CD8-positive, alpha-beta memory T cell (primary cell): ENCODE data around the gene LAG3. TPM values are rescaled to one million over a fixed set of nuclear protein-coding genes. Genes with fewer than 3 reads are reported as not detected.
A peak's percentile ranks its signal among the peaks of the same experiment; 100 is the strongest.

Source experiments
- CTCF ChIA-PET: fragments of 350-600 bp; sonication (Branson Sonifier 250); formaldehyde crosslinking; loops from one replicate; lab custom pipeline; 2021; ENCODE audit warnings: antibody characterized with exemption; lab: Charles Lee
- POLR2A ChIA-PET: fragments of 350-600 bp; sonication (Branson Sonifier 250); formaldehyde crosslinking; loops from one replicate; lab custom pipeline; 2021; ENCODE audit warnings: antibody characterized with exemption; lab: Charles Lee
- DNase-seq, 5 donors: peaks; one replicate each; pipeline versions ENCODE4 v3.0.0 to v3.0.0-alpha.2; 2020 to 2022; ENCODE audit warnings: mixed read lengths in 1 of 5
- H3K27ac ChIP-seq: one replicate; pipeline ENCODE4 v1.7.0; 2013; ENCODE audit warnings: low read depth, mild to moderate bottlenecking, low read length, moderate library complexity
- H3K27me3 ChIP-seq: 2 replicates; pipeline ENCODE4 v1.7.0; 2013; ENCODE audit warnings: low read length, mild to moderate bottlenecking; ENCODE audit not compliant: insufficient read depth, poor library complexity, severe bottlenecking
- H3K36me3 ChIP-seq: 2 replicates; pipeline ENCODE4 v1.7.0; 2013; ENCODE audit warnings: mild to moderate bottlenecking, low read length, moderate library complexity; ENCODE audit not compliant: insufficient read depth
- H3K4me1 ChIP-seq: 2 replicates; pipeline ENCODE4 v1.7.0; 2013; ENCODE audit warnings: mild to moderate bottlenecking, low read length, moderate library complexity; ENCODE audit not compliant: insufficient read depth
- H3K4me3 ChIP-seq: 2 replicates; pipeline ENCODE4 v1.7.0; 2013; ENCODE audit warnings: mild to moderate bottlenecking, low read length
- H3K9me3 ChIP-seq: 2 replicates; pipeline ENCODE4 v1.7.0; 2013; ENCODE audit warnings: mild to moderate bottlenecking, low read length
- H3K27ac Mint-ChIP-seq, 8 donors: one replicate each; pipeline ENCODE4 v1.8.0; 2020 to 2021; ENCODE audit warnings: mixed read lengths in 8 of 8, mild to moderate bottlenecking in 6 of 8, inconsistent platforms in 3 of 8, moderate library complexity in 3 of 8
- H3K27me3 Mint-ChIP-seq, 2 donors: one replicate each; pipeline ENCODE4 v1.8.0; 2020 to 2021; ENCODE audit warnings: mixed read lengths in 2 of 2, mild to moderate bottlenecking in 1 of 2, moderate library complexity in 1 of 2
- H3K36me3 Mint-ChIP-seq, 3 donors: one replicate each; pipeline ENCODE4 v1.8.0; 2020 to 2021; ENCODE audit warnings: mixed read lengths in 3 of 3, inconsistent platforms in 1 of 3, mild to moderate bottlenecking in 1 of 3
- H3K4me1 Mint-ChIP-seq, 3 donors: one replicate each; pipeline ENCODE4 v1.8.0; 2020 to 2021; ENCODE audit warnings: mixed read lengths in 3 of 3, inconsistent platforms in 1 of 3, mild to moderate bottlenecking in 1 of 3
- H3K4me3 Mint-ChIP-seq, 7 donors: one replicate each; pipeline ENCODE4 v1.8.0; 2020 to 2021; ENCODE audit warnings: mixed read lengths in 7 of 7, mild to moderate bottlenecking in 6 of 7, moderate library complexity in 4 of 7, inconsistent platforms in 2 of 7
- H3K9me3 Mint-ChIP-seq, 5 donors: one replicate each; pipeline ENCODE4 v1.8.0; 2020 to 2022; ENCODE audit warnings: mixed read lengths in 5 of 5, mild to moderate bottlenecking in 3 of 5, moderate library complexity in 2 of 5, inconsistent platforms in 1 of 5
- polyA plus RNA-seq: library from polyadenylated mRNA; unstranded; fragments of 300-500 nt; fragmentation: Illumina TruSeq; gene quantifications from one replicate; pipeline ENCODE4 v1.2.3, GENCODE V29; 2021
- total RNA-seq, 2 experiments: library from RNA; stranded (reverse); gene quantifications; one replicate each; pipeline ENCODE4 v1.2.3, GENCODE V29; 2021

Gene LAG3
- total RNA-seq (100 to 1,000 TPM; 236 to 245 TPM), polyA plus RNA-seq (37.3 TPM)

GRCh38 chr12:6772331-6772695 is at the start of gene LAG3:
LAG3 (plus strand) TSS chr12:6772520; CDS start chr12:6772853, 333 bp downstream.
- DNase-seq, result peak in 3 of 5 donors; percentile 39 to 71 (median 52)
- H3K4me3 Mint-ChIP-seq, result peak within 1 kb of the TSS; percentile 85 to 99 (median 91)
- peak within 1 kb of the TSS; percentile 69 to 94 (median 90) for H3K27ac Mint-ChIP-seq
- no peaks in the 10 kb centered on the region for H3K36me3 ChIP-seq
- peak within 1 kb of the TSS; percentile 40 for H3K4me3 ChIP-seq
- ChIA-PET POLR2A (interaction anchor here (1.2 kb wide), 1 partner anchor 18 kb away, joined by 4 read pairs; no protein-coding TSS in a partner anchor), CTCF (interaction anchor here (1.4 to 11.0 kb wide), 2 partner anchors 18 to 54 kb away, joined by 5 to 162 read pairs; partner anchors contain the start of gene MLF2)
- H3K9me3 ChIP-seq, result no peaks in the 10 kb centered on the region
- peaks cover 0 to 17% (median 2%) of the 10 kb centered on the region in 3 donors for H3K36me3 Mint-ChIP-seq
- peak within 1 kb of the TSS; percentile 75 for H3K27ac ChIP-seq
- peaks cover 13% of the 10 kb centered on the region in 2 donors for H3K27me3 Mint-ChIP-seq
- H3K9me3 Mint-ChIP-seq, result no peaks in the 10 kb centered on the region
- peaks cover 60 to 81% (median 65%) of the 10 kb centered on the region in 3 donors for H3K4me1 Mint-ChIP-seq
- H3K27me3 ChIP-seq, result no peaks in the 10 kb centered on the region
- peaks cover 49% of the 10 kb centered on the region for H3K4me1 ChIP-seq

GRCh38 chr12:6722863-6723262 is 49.5 kb upstream of the LAG3 start:
- Histone ChIP-seq H3K4me3 (no peak overlapping the region), H3K9me3 (no peaks in the 10 kb centered on the region), H3K36me3 (peaks cover 6% of the 10 kb centered on the region), H3K27ac (peak overlapping the region; percentile 67), H3K27me3 (no peaks in the 10 kb centered on the region), H3K4me1 (peaks cover 19% of the 10 kb centered on the region)
- H3K36me3 Mint-ChIP-seq, result peaks cover 2 to 20% (median 4%) of the 10 kb centered on the region in 3 donors
- POLR2A ChIA-PET, result interaction anchor here (1.2 to 2.7 kb wide), 4 partner anchors 13 to 34 kb away, joined by 3 to 92 read pairs (median 16); partner anchors contain the start of genes MLF2 and ZNF384
- H3K9me3 Mint-ChIP-seq, result peaks cover 0 to 3% (median 0%) of the 10 kb centered on the region in 5 donors
- CTCF ChIA-PET, result interaction anchor here (1.4 to 2.6 kb wide), 7 partner anchors 10 to 129 kb away, joined by 5 to 26 read pairs (median 7); partner anchors contain the start of genes CDCA3, MLF2, P3H3 and PTMS
- no peak for DNase-seq
- H3K27me3 Mint-ChIP-seq, result no peaks in the 10 kb centered on the region
- peak overlapping the region in 6 of 8 donors; percentile 50 to 99 (median 72) for H3K27ac Mint-ChIP-seq
- peaks cover 22 to 32% (median 23%) of the 10 kb centered on the region in 3 donors for H3K4me1 Mint-ChIP-seq
- peak overlapping the region in 2 of 7 donors; percentile 3 to 73 for H3K4me3 Mint-ChIP-seq

- peaks cover 4 to 29% (median 5%) of the 10 kb centered on the region in 3 donors for H3K36me3 Mint-ChIP-seq
- peak within 1 kb of the TSS; percentile 84 to 91 (median 87) for H3K4me3 Mint-ChIP-seq
- H3K27me3 Mint-ChIP-seq, result no peaks in the 10 kb centered on the region
- H3K27ac ChIP-seq, result peak within 1 kb of the TSS; percentile 67
- H3K9me3 Mint-ChIP-seq, result peaks cover 0 to 3% (median 0%) of the 10 kb centered on the region in 5 donors
- no peaks in the 10 kb centered on the region for H3K9me3 ChIP-seq
- POLR2A ChIA-PET, result interaction anchor here (0.5 to 2.7 kb wide), 22 partner anchors 9 to 253 kb away, joined by 3 to 92 read pairs (median 4); partner anchors contain the start of genes C12orf57, CDCA3, MLF2 and PTMS
- peak; percentile 90 to 96 (median 92) for DNase-seq
- peak within 1 kb of the TSS; percentile 77 for H3K4me3 ChIP-seq
- H3K4me1 Mint-ChIP-seq, result peaks cover 22 to 32% (median 23%) of the 10 kb centered on the region in 3 donors
- H3K27me3 ChIP-seq, result no peaks in the 10 kb centered on the region
- peaks cover 19% of the 10 kb centered on the region for H3K4me1 ChIP-seq
- CTCF ChIA-PET, result interaction anchor here (0.7 to 2.6 kb wide), 16 partner anchors 9 to 165 kb away, joined by 3 to 26 read pairs (median 4); partner anchors contain the start of genes CDCA3, MLF2, P3H3 and PTMS
- H3K27ac Mint-ChIP-seq, result peak within 1 kb of the TSS; percentile 90 to 100 (median 97)
- H3K36me3 ChIP-seq, result peaks cover 15% of the 10 kb centered on the region
Observed at GRCh38 chr12:6723607-6724408, 48.5 kb upstream of the LAG3 start, which contains the start of gene COPS7A. COPS7A (plus strand) TSS chr12:6724046; CDS start chr12:6724657, 611 bp downstream.

GRCh38 chr12:6724409-6724797 is 47.9 kb upstream of the LAG3 start:
- Mint-ChIP-seq H3K27me3 (no peaks in the 10 kb centered on the region), H3K4me1 (peaks cover 22 to 32% (median 23%) of the 10 kb centered on the region in 3 donors), H3K27ac (peak overlapping the region; percentile 90 to 100 (median 97)), H3K36me3 (peaks cover 4 to 35% (median 5%) of the 10 kb centered on the region in 3 donors), H3K9me3 (peaks cover 0 to 3% (median 0%) of the 10 kb centered on the region in 5 donors), H3K4me3 (peak overlapping the region; percentile 84 to 91 (median 87))
- Histone ChIP-seq H3K4me1 (peaks cover 19% of the 10 kb centered on the region), H3K27ac (peak overlapping the region; percentile 67), H3K9me3 (no peaks in the 10 kb centered on the region), H3K36me3 (peaks cover 21% of the 10 kb centered on the region), H3K4me3 (peak overlapping the region; percentile 77), H3K27me3 (no peaks in the 10 kb centered on the region)
- ChIA-PET POLR2A (interaction anchor here (0.7 to 2.7 kb wide), 17 partner anchors 10 to 219 kb away, joined by 3 to 92 read pairs (median 4); partner anchors contain the start of genes C12orf57, CDCA3, MLF2 and PTMS), CTCF (interaction anchor here (0.7 to 2.6 kb wide), 15 partner anchors 8 to 166 kb away, joined by 3 to 26 read pairs (median 4); partner anchors contain the start of genes CDCA3, MLF2, PTMS and USP5)
- DNase-seq, result peak in 1 of 5 donors; percentile 56

GRCh38 chr12:6725350-6725749 is 47.0 kb upstream of the LAG3 start:
- Histone ChIP-seq H3K27me3 (no peaks in the 10 kb centered on the region), H3K9me3 (no peaks in the 10 kb centered on the region), H3K4me1 (peaks cover 19% of the 10 kb centered on the region), H3K27ac (no peak overlapping the region), H3K4me3 (no peak overlapping the region), H3K36me3 (peaks cover 30% of the 10 kb centered on the region)
- Mint-ChIP-seq H3K27me3 (no peaks in the 10 kb centered on the region), H3K36me3 (peaks cover 4 to 45% (median 10%) of the 10 kb centered on the region in 3 donors), H3K9me3 (peaks cover 0 to 3% (median 0%) of the 10 kb centered on the region in 5 donors), H3K4me1 (peaks cover 22 to 32% (median 23%) of the 10 kb centered on the region in 3 donors), H3K4me3 (peak overlapping the region in 5 of 7 donors; percentile 36 to 85 (median 45)), H3K27ac (peak overlapping the region in 4 of 8 donors; percentile 45 to 91 (median 66))
- CTCF ChIA-PET, result interaction anchor here (1.1 to 2.6 kb wide), 2 partner anchors 41 to 110 kb away, joined by 3 to 7 read pairs; partner anchors contain the start of gene PTMS
- POLR2A ChIA-PET, result interaction anchor here (0.6 to 2.4 kb wide), 3 partner anchors 28 to 127 kb away, joined by 4 to 25 read pairs (median 7); partner anchors contain the start of genes MLF2, USP5 and ZNF384
- no peak for DNase-seq

- Histone ChIP-seq H3K36me3 (peaks cover 42% of the 10 kb centered on the region), H3K27ac (no peak overlapping the region), H3K4me3 (no peak overlapping the region), H3K4me1 (peaks cover 14% of the 10 kb centered on the region), H3K9me3 (no peaks in the 10 kb centered on the region), H3K27me3 (no peaks in the 10 kb centered on the region)
- H3K36me3 Mint-ChIP-seq, result peaks cover 11 to 66% (median 21%) of the 10 kb centered on the region in 3 donors
- no peaks in the 10 kb centered on the region for H3K27me3 Mint-ChIP-seq
- ChIA-PET CTCF (no interaction called here), POLR2A (no interaction called here)
- peaks cover 11 to 19% (median 13%) of the 10 kb centered on the region in 3 donors for H3K4me1 Mint-ChIP-seq
- peak overlapping the region in 1 of 8 donors; percentile 46 for H3K27ac Mint-ChIP-seq
- DNase-seq, result no peak
- no peak overlapping the region for H3K4me3 Mint-ChIP-seq
- H3K9me3 Mint-ChIP-seq, result no peaks in the 10 kb centered on the region
Observed at GRCh38 chr12:6729186-6729585, 43.1 kb upstream of the LAG3 start.

- no peak for DNase-seq
- no peaks in the 10 kb centered on the region for H3K9me3 Mint-ChIP-seq
- peaks cover 42% of the 10 kb centered on the region for H3K36me3 ChIP-seq
- no peaks in the 10 kb centered on the region for H3K27me3 ChIP-seq
- H3K4me1 Mint-ChIP-seq, result peaks cover 5 to 10% (median 6%) of the 10 kb centered on the region in 3 donors
- H3K9me3 ChIP-seq, result no peaks in the 10 kb centered on the region
- H3K4me1 ChIP-seq, result peaks cover 5% of the 10 kb centered on the region
- H3K4me3 Mint-ChIP-seq, result no peak overlapping the region
- CTCF ChIA-PET, result no interaction called here
- H3K27ac Mint-ChIP-seq, result no peak overlapping the region
- no peak overlapping the region for H3K4me3 ChIP-seq
- H3K36me3 Mint-ChIP-seq, result peaks cover 11 to 73% (median 21%) of the 10 kb centered on the region in 3 donors
- POLR2A ChIA-PET, result no interaction called here
- no peaks in the 10 kb centered on the region for H3K27me3 Mint-ChIP-seq
- no peak overlapping the region for H3K27ac ChIP-seq
Observed at GRCh38 chr12:6730169-6730568, 42.2 kb upstream of the LAG3 start.
